Liver (tissue), 9 donors: ENCODE measurements around the gene CPED1. TPM values are rescaled to one million over a fixed set of nuclear protein-coding genes. Genes with fewer than 3 reads are reported as not detected.
A peak's percentile ranks its signal among the peaks of the same experiment; 100 is the strongest.

ENCODE experiments used
- DNase-seq: peaks from one replicate; pipeline ENCODE4 v3.0.0-alpha.2; 2017; ENCODE audit warnings: low spot score
- H3K27ac ChIP-seq, 2 donors: one replicate each; pipeline ENCODE4 v1.7.0; 2013; ENCODE audit warnings: inconsistent platforms in 2 of 2, low read length in 2 of 2, control low read depth in 1 of 2, low read depth in 1 of 2, mild to moderate bottlenecking in 1 of 2
- H3K27me3 ChIP-seq, 4 donors: one replicate each; pipeline versions ENCODE4 v1.6.1 to v1.7.0; 2013; ENCODE audit warnings: low read length in 3 of 4, inconsistent platforms in 1 of 4, mild to moderate bottlenecking in 1 of 4, moderate library complexity in 1 of 4; ENCODE audit not compliant: control insufficient read depth in 4 of 4, insufficient read depth in 4 of 4
- H3K36me3 ChIP-seq, 4 donors: one replicate each; pipeline versions ENCODE4 v1.6.1 to v1.7.0; 2013; ENCODE audit warnings: low read length in 3 of 4, mild to moderate bottlenecking in 3 of 4, low read depth in 1 of 4, moderate library complexity in 1 of 4; ENCODE audit not compliant: control insufficient read depth in 4 of 4, insufficient read depth in 3 of 4
- H3K4me1 ChIP-seq, 4 donors: one replicate each; pipeline versions ENCODE4 v1.6.1 to v1.7.0; 2013; ENCODE audit warnings: low read length in 3 of 4, mild to moderate bottlenecking in 3 of 4, moderate library complexity in 1 of 4; ENCODE audit not compliant: control insufficient read depth in 4 of 4, insufficient read depth in 4 of 4
- H3K4me3 ChIP-seq, 3 donors: one replicate each; pipeline versions ENCODE4 v1.6.1 to v1.7.0; 2013; ENCODE audit warnings: low read length in 3 of 3, control low read depth in 1 of 3, low read depth in 1 of 3, mild to moderate bottlenecking in 1 of 3
- H3K9ac ChIP-seq, 2 donors: one replicate each; pipeline ENCODE4 v1.7.0; 2013; ENCODE audit warnings: low read length in 2 of 2, mild to moderate bottlenecking in 2 of 2, moderate library complexity in 2 of 2, control low read depth in 1 of 2, low read depth in 1 of 2
- H3K9me3 ChIP-seq, 4 donors: one replicate each; pipeline versions ENCODE4 v1.6.1 to v1.7.0; 2013; ENCODE audit warnings: low read length in 3 of 4; ENCODE audit not compliant: control insufficient read depth in 4 of 4
- FOXA1 ChIP-seq: IDR thresholded peaks from 2 replicates; pipeline ENCODE4 v1.6.1; 2016; ENCODE audit warnings: antibody characterized with exemption
- FOXA2 ChIP-seq: IDR thresholded peaks from 2 replicates; pipeline ENCODE4 v1.6.1; 2016; ENCODE audit warnings: antibody characterized with exemption
- GABPA ChIP-seq, 2 donors: IDR thresholded peaks in 1 of 2; conservative IDR thresholded peaks in 1 of 2; 2 replicates each; pipeline ENCODE4 v1.6.1; 2016; ENCODE audit warnings: antibody characterized with exemption in 2 of 2, mild to moderate bottlenecking in 1 of 2, moderate library complexity in 1 of 2
- HNF4A ChIP-seq, 2 donors: conservative IDR thresholded peaks; 2 replicates each; pipeline ENCODE4 v1.6.1; 2016; ENCODE audit warnings: antibody characterized with exemption in 2 of 2, mild to moderate bottlenecking in 2 of 2
- HNF4G ChIP-seq: IDR thresholded peaks from 2 replicates; pipeline ENCODE4 v1.6.1; 2016; ENCODE audit warnings: antibody characterized with exemption
- JUND ChIP-seq, 2 donors: IDR thresholded peaks; 2 replicates each; pipeline ENCODE4 v1.6.1; 2016; ENCODE audit warnings: antibody characterized with exemption in 2 of 2
- RAD21 ChIP-seq, 2 donors: IDR thresholded peaks; 2 replicates each; pipeline ENCODE4 v1.6.1; 2016; ENCODE audit warnings: antibody characterized with exemption in 2 of 2, mild to moderate bottlenecking in 2 of 2
- RXRA ChIP-seq, 2 donors: IDR thresholded peaks; 2 replicates each; pipeline ENCODE4 v1.6.1; 2017 to 2018; ENCODE audit warnings: antibody characterized with exemption in 2 of 2, mild to moderate bottlenecking in 1 of 2
- TAF1 ChIP-seq: conservative IDR thresholded peaks from 2 replicates; pipeline ENCODE4 v1.6.1; 2016; ENCODE audit warnings: antibody characterized with exemption, mild to moderate bottlenecking
- YY1 ChIP-seq: IDR thresholded peaks from 2 replicates; pipeline ENCODE4 v1.6.1; 2016; ENCODE audit warnings: antibody characterized with exemption, mild to moderate bottlenecking
- WGBS: extraction: QIAGEN DNeasy Blood & Tissue Kit; methylation state at CpG from one replicate; pipeline ENCODE4 v1.1.7; 2013; 5-methylcytosine and 5-hydroxymethylcytosine counted together
- polyA plus RNA-seq, 2 donors: library from polyadenylated mRNA; stranded (reverse) in 1 of 2; unstranded in 1 of 2; fragments of 200-250 nt in 1 of 2; fragments of >200 nt in 1 of 2; fragmentation: Nextera tagmentation in 1 of 2; extraction: Ambion mirVana in 1 of 2; gene quantifications; one replicate each; pipeline versions ENCODE4 v1.2.1 to v1.2.3, GENCODE V29; 2013 to 2015
- total RNA-seq, 2 donors: library from RNA; depleted of rRNA; stranded (reverse); fragments of >200 nt; gene quantifications; one replicate each; pipeline ENCODE4 v1.2.3, GENCODE V29; 2014
- TF ChIP-seq, protein P1 (sequence below): IDR thresholded peaks from 2 replicates; pipeline ENCODE4 v1.6.1; 2016; ENCODE audit warnings: antibody characterized with exemption
- TF ChIP-seq, protein P2 (sequence below): fragments of 150-350 bp; IDR thresholded peaks from 2 replicates; pipeline ENCODE4 v1.5.1; 2017; ENCODE audit warnings: improper control_type of control experiment, low read depth, low read length; ENCODE audit not compliant: missing input control
- TF ChIP-seq, protein P3 (sequence below): IDR thresholded peaks from 2 replicates; pipeline ENCODE4 v1.6.1; 2016; ENCODE audit warnings: antibody characterized with exemption
- TF ChIP-seq, protein P4 (sequence below): IDR thresholded peaks from 2 replicates; pipeline ENCODE4 v1.6.1; 2016; ENCODE audit warnings: antibody characterized with exemption, mild to moderate bottlenecking
- donor health status: healthy.
- donor health status: healthy.
- donor health status: healthy.
- donor health status: healthy.
- donor health status: healthy.

The CPED1 gene
- total and polyA plus RNA-seq, 4 donors = 8.5 to 58.0 (median 14.6) TPM

DNA sequence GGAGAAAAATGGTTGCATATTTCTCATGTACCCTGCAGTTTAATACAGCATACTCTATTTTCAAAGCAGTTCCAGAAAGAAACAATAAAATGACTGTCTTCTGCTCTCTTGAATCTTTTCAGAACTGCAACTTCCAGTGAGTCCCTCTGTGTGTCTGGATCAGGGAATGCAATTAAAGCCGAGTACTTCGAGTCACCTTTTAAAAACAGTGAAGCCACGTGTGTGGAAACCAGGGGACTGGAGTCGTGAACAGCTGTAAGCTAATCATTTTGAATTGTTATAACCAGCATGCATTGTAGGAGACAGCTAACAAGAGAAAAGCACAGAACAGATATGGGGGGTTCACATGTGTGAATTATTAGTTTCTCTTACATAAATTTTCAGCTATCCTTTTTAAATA lies 109.1 kb downstream of the CPED1 start:
- H3K9me3 ChIP-seq = no peaks in the 10 kb centered on the region
- no peak overlapping the region for H3K27ac ChIP-seq
- no peak overlapping the region for H3K4me3 ChIP-seq
- peaks cover 2 to 19% (median 11%) of the 10 kb centered on the region in 4 donors for H3K36me3 ChIP-seq
- no peaks in the 10 kb centered on the region for H3K27me3 ChIP-seq
- 88% methylated on average over 4 of the region's 4 CpGs for WGBS
- no peaks in the 10 kb centered on the region for H3K4me1 ChIP-seq
- no peak for TF ChIP-seq HNF4A (conservative IDR thresholded peaks at IDR 0.05)
- H3K9ac ChIP-seq = no peak overlapping the region
- DNase-seq = no peak

DNA sequence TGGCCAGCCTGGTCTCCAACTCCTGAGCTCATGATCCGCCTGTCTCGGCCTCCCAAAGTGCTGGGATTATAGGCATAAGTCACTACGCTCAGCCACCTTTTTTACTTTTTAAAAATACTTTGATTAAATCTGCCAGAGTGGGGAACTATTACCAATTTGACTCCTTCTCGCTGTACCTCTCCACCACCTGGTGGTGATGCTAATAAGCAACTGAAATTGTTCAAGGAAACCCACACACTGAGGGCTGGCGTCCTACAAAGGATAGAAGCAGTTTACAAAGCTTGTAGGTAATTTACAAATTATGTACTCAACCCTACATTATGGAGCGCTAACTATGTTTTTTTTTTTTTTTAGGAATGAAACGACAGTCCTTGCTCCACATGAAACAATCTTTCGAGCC lies 111.1 kb downstream of the CPED1 start:
- no peak overlapping the region for H3K4me3 ChIP-seq
- H3K36me3 ChIP-seq = peaks cover 2 to 28% (median 12%) of the 10 kb centered on the region in 4 donors
- no peak overlapping the region for H3K27ac ChIP-seq
- no peaks in the 10 kb centered on the region for H3K4me1 ChIP-seq
- H3K9ac ChIP-seq = no peak overlapping the region
- 95% methylated on average over 8 of the region's 8 CpGs for WGBS
- H3K9me3 ChIP-seq = no peaks in the 10 kb centered on the region
- peak in 1 of 2 donors; percentile 47 for TF ChIP-seq RAD21 (IDR thresholded peaks at IDR 0.05)
- TF ChIP-seq FOXA2 = no peak
- no peak for TF ChIP-seq HNF4G
- no peak for TF ChIP-seq TAF1
- H3K27me3 ChIP-seq = no peaks in the 10 kb centered on the region
- no peak for DNase-seq

DNA sequence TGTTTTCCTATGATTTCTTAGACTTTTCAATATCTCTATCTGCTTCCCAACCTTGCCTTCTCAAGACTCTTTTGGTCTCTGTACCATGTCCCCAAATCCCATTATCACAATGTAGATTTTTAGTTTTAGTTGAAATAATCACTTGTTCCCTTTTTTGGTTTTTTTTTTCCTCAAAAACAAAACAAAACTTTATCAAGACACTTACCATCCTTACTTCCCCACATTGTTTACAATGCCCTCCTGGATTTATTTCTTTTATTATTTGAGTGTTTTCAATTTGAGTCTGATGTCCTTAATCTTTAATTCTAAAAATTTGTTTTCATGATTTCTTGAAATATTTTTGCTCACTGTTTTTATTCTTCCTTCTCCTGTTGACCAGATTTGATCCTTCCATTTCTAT lies 112.6 kb downstream of the CPED1 start:
- H3K27me3 ChIP-seq = no peaks in the 10 kb centered on the region
- H3K9me3 ChIP-seq = no peaks in the 10 kb centered on the region
- no peak overlapping the region for H3K9ac ChIP-seq
- H3K4me3 ChIP-seq = no peak overlapping the region
- no peak overlapping the region for H3K27ac ChIP-seq
- DNase-seq = no peak
- H3K4me1 ChIP-seq = no peaks in the 10 kb centered on the region
- TF ChIP-seq JUND (IDR thresholded peaks at IDR 0.05) (no peak), HNF4A (conservative IDR thresholded peaks at IDR 0.05) (no peak), FOXA1 (no peak), YY1 (no peak), HNF4G (no peak), RXRA (IDR thresholded peaks at IDR 0.05) (no peak), GABPA (IDR thresholded peaks at IDR 0.05 in 1 of 2, conservative IDR thresholded peaks at IDR 0.05 in 1 of 2) (no peak), RAD21 (IDR thresholded peaks at IDR 0.05) (no peak)
- TF ChIP-seq, protein P1, sequence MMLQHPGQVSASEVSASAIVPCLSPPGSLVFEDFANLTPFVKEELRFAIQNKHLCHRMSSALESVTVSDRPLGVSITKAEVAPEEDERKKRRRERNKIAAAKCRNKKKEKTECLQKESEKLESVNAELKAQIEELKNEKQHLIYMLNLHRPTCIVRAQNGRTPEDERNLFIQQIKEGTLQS = no peak
- TF ChIP-seq, protein P2, sequence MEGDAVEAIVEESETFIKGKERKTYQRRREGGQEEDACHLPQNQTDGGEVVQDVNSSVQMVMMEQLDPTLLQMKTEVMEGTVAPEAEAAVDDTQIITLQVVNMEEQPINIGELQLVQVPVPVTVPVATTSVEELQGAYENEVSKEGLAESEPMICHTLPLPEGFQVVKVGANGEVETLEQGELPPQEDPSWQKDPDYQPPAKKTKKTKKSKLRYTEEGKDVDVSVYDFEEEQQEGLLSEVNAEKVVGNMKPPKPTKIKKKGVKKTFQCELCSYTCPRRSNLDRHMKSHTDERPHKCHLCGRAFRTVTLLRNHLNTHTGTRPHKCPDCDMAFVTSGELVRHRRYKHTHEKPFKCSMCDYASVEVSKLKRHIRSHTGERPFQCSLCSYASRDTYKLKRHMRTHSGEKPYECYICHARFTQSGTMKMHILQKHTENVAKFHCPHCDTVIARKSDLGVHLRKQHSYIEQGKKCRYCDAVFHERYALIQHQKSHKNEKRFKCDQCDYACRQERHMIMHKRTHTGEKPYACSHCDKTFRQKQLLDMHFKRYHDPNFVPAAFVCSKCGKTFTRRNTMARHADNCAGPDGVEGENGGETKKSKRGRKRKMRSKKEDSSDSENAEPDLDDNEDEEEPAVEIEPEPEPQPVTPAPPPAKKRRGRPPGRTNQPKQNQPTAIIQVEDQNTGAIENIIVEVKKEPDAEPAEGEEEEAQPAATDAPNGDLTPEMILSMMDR = no peak
- TF ChIP-seq, protein P3, sequence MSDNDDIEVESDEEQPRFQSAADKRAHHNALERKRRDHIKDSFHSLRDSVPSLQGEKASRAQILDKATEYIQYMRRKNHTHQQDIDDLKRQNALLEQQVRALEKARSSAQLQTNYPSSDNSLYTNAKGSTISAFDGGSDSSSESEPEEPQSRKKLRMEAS = no peak
- TF ChIP-seq, protein P4, sequence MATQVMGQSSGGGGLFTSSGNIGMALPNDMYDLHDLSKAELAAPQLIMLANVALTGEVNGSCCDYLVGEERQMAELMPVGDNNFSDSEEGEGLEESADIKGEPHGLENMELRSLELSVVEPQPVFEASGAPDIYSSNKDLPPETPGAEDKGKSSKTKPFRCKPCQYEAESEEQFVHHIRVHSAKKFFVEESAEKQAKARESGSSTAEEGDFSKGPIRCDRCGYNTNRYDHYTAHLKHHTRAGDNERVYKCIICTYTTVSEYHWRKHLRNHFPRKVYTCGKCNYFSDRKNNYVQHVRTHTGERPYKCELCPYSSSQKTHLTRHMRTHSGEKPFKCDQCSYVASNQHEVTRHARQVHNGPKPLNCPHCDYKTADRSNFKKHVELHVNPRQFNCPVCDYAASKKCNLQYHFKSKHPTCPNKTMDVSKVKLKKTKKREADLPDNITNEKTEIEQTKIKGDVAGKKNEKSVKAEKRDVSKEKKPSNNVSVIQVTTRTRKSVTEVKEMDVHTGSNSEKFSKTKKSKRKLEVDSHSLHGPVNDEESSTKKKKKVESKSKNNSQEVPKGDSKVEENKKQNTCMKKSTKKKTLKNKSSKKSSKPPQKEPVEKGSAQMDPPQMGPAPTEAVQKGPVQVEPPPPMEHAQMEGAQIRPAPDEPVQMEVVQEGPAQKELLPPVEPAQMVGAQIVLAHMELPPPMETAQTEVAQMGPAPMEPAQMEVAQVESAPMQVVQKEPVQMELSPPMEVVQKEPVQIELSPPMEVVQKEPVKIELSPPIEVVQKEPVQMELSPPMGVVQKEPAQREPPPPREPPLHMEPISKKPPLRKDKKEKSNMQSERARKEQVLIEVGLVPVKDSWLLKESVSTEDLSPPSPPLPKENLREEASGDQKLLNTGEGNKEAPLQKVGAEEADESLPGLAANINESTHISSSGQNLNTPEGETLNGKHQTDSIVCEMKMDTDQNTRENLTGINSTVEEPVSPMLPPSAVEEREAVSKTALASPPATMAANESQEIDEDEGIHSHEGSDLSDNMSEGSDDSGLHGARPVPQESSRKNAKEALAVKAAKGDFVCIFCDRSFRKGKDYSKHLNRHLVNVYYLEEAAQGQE = no peak
- H3K36me3 ChIP-seq = peaks cover 2 to 32% (median 13%) of the 10 kb centered on the region in 4 donors
